GM12874 (cell line): ENCODE measurements around the gene SSH2.

Source experiments
- TF ChIP-seq, protein P1 (sequence below): IDR thresholded peaks from 2 replicates; pipeline ENCODE4 v1.5.1; 2011; ENCODE audit warnings: low read depth, mild to moderate bottlenecking, control low read depth, low read length, moderate library complexity; ENCODE audit not compliant: insufficient read depth

SSH2 gene

DNA sequence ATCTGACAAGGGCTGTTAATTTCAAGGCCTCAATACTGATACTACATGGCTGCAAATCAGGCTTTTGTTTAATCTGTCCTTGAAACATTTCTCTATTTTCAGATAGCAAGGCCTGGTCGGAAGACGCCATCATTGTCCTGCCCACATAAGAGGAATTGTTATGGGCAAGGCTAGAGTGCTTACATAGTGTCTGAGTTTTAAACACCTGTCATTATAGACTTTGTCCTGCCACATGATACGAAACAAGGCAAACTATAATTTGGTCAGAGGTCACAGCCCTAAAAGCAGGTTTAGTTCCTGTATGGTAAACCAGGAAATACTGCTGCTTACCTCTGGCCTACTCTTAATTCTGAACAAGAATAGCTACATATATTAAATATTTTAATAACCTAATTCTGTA, 104.4 kb downstream of the SSH2 start:
- TF ChIP-seq, protein P1, sequence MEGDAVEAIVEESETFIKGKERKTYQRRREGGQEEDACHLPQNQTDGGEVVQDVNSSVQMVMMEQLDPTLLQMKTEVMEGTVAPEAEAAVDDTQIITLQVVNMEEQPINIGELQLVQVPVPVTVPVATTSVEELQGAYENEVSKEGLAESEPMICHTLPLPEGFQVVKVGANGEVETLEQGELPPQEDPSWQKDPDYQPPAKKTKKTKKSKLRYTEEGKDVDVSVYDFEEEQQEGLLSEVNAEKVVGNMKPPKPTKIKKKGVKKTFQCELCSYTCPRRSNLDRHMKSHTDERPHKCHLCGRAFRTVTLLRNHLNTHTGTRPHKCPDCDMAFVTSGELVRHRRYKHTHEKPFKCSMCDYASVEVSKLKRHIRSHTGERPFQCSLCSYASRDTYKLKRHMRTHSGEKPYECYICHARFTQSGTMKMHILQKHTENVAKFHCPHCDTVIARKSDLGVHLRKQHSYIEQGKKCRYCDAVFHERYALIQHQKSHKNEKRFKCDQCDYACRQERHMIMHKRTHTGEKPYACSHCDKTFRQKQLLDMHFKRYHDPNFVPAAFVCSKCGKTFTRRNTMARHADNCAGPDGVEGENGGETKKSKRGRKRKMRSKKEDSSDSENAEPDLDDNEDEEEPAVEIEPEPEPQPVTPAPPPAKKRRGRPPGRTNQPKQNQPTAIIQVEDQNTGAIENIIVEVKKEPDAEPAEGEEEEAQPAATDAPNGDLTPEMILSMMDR = no peak

DNA sequence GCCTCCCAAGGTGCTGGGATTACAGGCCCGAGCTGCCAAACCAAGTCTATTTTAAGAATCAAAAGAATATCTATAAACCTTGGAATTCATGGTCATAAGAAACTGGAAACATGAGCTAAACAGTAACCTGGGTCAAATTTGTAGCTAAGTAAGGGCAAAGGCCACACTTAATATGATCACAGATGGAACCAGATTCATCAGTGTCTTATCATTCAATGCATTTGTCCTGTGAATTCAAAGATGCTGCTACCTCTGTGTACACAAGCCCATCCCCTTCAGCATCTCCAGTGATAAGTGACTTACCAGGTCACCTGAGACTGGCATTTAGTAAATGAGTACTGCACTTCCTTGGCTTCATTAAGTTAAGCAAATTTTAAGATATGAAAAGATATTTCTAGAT, 108.1 kb downstream of the SSH2 start:
- TF ChIP-seq, protein P1 = no peak

DNA sequence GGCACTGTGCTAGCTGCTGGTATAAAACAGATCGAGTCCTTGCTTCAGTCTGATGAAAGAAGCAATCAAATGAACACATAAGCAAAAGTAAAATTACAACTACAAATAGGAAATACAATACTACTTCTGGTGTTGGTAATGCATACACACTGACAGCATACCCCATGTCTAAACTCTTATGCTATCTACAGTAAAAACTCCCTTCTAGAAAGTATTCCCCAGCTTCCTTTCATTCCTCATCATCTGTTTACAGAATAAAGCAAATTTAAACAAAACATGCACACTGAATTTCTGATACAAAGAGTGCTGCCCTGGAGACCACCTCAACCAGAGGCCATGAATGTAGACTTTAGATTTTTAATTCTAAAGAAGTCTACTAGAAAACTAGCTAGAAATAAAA, 109.6 kb downstream of the SSH2 start:
- TF ChIP-seq, protein P1 = no peak

DNA sequence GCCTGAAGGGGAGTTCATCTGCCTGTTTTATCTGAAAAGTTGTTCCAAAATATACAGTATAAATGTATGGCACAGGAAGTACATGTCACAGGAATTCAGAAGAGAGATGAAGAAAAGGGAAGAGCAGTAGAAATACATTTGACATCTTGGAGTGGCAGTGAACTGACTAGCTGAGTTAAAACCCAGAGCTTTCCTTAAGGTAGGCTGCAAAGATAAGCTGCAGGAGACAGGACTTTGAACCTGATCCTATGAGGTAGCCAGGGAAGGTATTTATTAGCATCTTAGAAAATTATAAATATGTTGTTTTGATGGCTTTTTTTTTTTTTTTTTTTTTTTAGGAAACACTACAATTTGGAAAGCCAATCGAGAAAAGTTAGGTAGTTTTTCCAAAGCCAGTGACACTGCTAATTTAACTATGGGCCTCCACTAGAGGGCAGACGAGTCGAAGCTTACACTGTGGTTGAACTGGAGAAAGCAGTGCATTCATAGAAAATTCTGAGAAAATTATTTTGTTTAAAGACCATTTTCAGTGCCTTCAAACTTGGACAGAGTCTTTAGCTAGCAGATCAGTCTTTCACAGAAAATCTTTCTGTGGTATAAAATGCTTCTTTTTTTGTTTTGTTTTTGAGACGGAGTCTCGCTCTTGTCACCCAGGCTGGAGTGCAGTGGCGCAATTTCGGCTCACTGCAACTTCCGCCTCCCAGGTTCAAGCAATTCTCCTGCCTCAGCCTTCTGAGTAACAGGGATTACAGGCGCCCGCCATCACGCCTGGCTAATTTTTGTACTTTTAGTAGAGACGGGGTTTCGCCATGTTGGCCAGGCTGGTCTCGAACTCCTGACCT, 122.3 kb downstream of the SSH2 start:
- TF ChIP-seq, protein P1 = peak; percentile 72

DNA sequence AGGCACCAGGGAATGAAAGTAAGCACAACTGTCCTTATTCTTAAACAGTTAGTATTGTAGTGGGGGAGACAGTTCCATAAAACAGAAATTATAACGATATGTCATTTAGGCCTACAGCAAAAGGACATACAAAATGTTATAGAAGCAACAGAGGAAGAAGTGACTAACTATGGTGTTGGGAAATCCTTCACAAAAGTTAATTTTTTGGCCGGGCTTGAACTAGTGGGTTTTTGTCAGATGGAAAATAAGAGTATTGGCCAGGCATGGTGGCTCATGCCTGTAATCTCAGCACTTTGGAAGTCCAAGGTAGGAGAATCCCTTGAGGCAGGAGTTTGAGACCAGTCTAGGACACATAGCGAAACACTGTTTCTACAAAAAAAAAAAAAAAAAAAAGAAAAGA, 127.8 kb downstream of the SSH2 start:
- TF ChIP-seq, protein P1 = no peak

DNA sequence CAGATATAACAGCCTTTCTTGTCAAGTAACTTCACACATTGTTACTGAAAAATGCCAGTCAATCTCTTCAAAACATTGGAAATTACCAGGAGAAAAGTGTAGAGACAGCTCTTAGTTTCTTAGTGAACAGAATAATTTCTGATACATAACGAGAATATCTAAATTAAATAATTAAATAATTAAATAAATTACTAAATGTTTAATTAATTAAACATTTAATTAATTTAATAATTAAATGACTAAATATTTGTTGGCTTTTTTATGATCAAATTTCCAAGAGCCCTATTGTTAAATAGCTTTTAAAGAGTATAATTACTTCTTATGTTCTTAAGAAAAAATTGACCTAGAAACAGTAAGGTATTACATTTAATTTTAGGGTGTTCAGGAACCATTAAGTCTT, 129.6 kb downstream of the SSH2 start:
- TF ChIP-seq, protein P1 = no peak

DNA sequence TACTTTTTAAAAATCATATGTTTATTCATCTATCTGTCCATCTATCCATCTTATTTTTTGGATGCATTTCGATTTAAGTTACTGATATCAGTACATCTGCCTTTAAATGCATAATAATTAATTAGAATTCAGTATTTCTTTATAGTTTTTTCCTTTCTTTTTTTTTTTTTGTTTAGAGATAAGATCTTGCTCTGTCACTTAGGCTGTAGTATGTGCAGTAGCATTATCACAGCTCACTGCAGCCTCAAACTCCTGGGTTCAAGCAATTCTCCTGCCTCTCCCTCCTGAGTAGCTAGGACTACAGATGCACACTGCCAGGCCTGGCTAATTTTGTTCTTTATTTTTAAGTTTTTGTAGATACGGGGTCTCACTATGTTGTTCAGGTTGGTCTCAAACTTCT, 133.4 kb downstream of the SSH2 start:
- TF ChIP-seq, protein P1 = no peak
